SKM-1 treated with dmso at 0.1 percent for 144 hours (cell line): ENCODE data around the gene SUCO.

ENCODE experiments used
- DNase-seq: peaks from one replicate; lab custom pipeline; 2025; ENCODE audit not compliant: unreplicated experiment; lab: John Stamatoyannopoulos, UW

The SUCO gene

DNA sequence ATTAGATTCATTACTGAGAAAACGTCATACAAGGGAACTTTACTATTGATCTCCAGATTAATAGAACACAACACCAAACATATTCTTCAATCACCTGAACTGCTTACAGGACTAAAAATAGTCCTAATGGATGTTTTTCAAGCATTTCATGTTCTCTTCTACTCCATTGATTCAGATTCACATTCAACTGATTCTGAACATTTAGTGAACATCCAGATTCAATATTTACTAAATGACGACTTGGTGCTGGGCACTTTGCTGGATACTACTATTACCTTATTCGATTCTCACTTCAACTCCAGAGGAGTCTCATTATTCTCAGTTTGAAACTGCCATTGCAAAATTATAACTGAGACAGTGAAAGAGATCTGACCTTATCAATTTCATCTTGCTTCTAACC lies 18.8 kb upstream of the SUCO start:
- no peak for DNase-seq

DNA sequence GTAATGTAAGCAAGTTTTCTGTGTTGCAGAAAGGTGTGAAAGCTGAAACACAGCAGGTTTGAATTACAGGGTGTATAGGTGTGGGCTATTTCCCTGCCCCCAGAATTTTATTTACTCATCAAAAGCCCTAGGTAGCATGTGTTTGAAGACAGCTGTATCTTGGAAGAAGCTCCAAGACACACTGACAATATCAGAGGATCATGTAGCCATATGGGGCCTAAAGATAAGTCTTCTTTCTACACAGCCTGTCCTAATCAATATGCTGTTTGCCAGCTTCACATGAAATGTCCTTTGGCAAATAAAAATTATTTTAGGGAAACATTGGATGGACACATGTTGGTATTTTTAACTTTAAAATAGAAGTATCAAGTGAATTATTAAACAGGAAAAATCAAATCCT lies 17.5 kb upstream of the SUCO start:
- no peak for DNase-seq

DNA sequence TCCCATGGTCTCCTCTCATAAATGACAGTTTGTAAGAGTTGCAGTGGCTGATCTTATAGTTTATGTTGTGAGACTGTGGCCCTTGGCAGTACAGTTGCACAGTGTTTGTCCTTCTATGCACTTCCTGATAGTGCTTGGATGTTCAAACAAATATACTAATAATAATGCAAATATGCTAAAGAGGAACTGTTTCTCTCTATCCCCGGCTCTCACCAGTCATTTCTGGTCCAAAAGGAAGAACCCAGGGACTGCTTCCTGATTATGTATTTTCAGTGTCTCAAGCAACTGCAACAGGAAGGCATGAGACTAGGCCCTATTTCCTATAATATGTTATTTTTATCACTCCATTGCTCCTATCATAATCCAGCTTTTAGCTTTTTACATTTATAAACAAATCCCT lies 17.0 kb upstream of the SUCO start:
- no peak for DNase-seq

DNA sequence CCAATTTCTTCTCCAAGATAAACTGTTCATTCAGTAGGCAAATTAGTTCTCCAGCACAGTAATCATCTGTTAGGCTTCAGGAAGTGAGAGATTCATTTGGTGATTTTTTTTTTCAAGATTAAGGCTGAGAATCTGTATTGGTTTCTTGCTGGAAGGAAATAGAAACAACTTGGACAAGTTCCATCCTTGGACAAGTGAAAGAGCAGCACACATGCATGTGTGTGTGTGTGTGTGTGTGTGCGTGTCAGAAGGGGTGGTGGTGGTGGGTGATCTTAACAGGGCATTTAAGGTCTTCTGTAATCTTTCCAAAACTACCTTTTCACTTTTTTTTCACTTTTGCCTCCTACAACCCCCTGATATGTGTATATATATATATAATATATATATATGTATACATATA lies 15.9 kb upstream of the SUCO start:
- no peak for DNase-seq

DNA sequence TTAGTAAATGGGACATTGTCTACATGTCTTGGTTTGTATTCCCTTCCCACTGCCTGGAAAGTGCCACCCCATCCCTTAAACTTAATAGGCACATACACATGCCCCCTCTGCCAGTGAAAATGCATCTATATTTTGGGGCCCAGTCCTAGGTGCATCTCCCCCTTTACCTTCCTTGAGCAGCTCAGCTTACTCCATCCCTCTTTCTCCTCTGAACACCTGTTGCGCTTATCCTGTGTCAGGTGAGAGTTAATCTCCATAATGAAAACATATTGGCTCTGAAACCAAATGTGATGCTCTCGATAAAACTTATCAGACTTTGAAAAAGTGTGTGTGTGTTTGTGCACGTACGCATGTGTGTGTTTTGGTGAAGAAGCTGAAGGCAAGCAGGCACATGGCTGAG lies 15.4 kb upstream of the SUCO start:
- no peak for DNase-seq

DNA sequence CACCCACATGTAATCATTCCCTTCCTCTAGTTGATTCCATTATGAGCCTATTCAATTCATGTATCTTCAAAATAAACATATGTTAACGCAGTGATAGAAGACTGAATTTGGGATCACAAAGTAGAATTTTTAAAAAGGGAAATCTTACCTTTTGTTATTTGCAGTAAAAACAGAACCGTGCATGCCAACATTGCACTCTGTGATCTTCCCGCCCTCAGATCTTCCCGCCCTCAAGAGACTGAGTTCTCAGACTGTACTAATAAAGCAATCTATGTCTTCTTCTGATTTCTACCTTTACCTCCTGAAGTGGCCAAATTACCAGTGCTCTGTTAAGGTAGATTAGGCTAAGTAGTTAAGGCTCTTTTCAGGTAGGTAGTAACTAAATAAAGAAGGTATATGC lies 3.6 kb upstream of the SUCO start:
- DNase-seq = no peak

DNA sequence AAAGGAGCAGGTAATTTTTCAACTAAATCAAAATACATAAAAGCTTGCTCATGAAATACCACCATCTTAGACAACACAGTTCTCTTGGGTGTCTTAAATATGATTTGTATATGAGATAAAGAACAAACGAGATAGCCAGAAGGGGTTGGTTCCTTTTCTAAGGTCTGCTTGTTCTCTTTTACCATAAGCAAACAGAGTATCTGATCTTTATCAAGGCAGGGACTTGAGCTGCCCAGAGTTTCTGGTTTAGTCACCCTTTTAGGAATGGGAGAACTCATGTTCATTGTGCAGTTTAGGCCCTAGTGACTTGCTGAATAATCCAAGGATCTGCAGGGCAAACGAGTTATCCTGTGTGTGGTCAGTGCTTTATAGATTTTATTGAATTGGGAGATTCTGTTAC lies 3.0 kb upstream of the SUCO start:
- no peak for DNase-seq

DNA sequence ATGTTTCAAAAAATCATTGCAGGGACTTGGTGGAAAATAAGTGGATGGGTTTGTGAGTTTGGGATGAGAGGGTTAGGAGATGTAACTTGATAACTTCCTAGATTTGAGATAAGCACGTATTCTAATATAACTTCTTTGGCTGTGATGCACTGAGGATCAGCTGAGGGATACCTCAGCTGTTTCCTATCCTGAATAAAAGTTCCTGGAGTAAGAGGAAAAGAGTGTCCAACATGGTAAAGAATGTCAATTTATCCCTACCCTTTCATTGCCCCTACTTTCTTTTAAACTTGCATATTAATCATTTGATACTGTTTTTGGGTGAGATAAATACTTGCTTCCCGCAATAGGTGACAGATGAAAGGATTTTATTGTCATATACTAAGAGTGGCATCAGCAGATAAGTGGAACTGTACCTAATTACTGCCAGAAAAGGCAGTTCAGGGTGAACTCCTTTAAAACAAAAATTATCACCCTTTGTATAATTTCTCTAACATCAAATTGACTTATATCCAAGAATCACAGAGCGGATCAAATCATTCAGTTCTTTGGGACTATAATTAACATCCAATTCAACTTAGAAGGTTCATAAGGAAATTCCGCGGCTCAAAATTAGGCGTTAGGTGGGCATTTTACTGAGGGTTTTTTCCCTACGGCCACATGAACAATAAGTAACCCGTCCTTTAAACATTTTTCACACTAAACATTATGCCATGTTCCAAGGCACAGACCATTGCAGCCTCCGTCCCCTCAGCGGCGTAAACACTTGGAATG lies 1.4 kb upstream of the SUCO start:
- DNase-seq = no peak

DNA sequence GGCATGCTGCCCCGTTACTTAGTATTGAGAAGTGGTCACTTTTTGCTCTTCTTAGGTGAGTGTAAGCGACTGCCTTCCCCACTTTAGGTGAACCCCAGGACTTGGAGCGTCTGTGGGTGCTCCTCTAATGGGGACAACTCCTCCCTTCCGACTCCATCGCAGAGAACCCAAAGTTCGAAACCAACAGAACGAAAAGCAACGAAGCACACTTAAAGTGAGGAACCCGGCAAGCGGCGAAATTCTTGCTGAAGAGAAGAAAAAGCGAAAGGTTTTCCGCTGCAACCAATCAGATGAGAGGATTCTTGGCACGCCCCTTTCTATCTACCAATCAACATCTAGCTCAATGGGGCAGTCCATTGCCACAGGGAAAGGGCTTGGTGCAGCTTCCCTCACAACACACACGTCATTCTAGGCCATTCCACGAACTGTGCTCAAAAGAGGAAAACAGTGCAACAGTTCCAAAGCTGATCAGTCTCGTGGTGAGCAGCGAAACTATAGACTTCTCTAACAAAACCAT lies 709 bp upstream of the SUCO start:
- DNase-seq = peak; percentile 100

DNA sequence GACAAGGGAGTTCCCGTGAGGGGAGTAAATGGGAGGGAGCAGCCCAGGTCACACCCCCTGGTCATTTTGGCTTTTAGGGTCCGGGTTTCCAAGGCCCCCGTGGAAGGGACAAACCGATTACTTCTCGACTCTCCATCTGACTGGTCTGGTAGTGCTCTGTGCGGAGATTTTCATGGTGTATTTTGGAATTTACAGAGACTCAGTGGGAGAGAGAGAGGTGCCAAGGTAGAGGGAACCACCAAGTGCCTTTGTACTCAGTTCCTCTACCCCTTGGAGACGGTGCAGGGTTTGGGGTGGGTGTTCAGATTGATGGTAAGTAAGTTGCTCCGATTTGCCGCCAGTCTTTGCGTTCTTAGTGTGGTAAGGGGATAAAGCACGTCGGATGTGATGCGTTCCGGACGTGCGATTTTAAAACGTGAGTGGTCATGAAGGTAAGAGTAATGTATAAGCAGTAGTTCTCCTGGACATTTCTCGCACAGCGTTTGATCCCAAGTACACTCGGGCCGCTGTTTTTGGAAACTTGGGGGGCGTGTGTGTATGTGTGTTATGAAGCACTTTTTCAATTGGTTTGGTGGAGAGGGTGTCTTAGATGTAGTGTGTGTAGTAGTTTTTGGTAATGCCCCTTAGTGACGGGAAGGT lies 682 bp downstream of the SUCO start:
- DNase-seq = peak; percentile 62

DNA sequence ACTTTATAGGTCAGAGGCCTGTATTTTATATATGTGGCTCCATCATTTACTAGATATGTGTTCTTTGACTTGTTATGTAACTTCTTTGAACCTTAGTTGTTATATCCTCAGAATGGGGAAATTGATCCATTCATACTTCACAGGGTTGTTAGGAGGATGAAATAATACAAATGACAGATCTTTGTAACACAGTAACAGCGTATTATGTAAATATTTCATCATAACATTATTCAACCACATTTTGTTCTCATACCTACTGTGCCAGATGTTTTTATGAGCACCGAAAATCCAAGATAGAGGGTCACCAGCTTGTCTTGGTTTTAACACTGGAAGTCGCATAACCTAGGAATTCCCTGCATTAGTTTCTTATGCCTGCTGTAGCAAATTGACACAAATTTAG lies 3.3 kb downstream of the SUCO start:
- DNase-seq = no peak

DNA sequence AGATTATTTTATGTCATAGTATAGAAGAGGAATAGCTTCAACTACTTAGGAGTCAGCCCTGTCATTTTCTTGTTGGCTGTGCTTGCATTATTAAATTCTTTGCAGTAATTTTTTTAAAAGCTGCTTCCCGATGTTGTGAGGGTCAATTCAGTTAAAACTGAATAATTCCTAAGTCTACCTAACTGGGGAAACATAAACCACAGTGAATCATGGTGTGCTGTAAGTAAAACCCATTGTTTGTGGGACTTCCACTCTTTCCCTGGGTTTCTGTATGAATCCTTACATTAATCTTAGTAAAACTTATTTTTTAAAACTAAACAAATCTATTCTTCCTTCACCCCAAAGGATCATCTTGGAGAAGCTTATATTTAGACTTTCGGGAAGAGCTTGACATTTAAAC lies 4.4 kb downstream of the SUCO start:
- DNase-seq = no peak

DNA sequence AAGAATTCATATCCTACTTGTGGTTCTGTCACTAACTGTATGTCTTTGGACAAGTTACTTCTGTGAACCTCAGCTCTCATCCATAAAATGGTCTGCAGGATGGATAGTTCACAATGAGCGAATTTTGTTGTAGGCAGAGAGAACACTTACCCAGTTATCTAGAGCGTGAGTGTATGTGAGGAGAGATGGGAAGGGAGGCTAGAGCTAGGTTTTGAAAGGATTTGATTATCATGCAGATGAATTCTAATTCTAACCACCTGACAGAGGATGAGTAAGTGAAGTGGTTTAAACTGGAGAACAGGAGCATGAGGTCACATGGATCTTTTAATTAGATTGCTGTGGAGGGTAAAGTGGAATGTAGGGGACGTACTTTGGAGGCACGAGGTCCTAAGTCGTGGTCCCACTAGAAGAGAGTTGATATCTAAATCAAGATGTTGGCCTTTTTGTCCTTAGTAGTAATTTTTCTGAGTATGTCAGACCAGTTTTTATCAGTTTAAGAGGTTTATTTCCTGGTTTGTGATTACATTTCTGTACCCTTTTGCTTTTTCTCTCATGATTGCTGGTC lies 5.0 kb downstream of the SUCO start:
- DNase-seq = no peak

DNA sequence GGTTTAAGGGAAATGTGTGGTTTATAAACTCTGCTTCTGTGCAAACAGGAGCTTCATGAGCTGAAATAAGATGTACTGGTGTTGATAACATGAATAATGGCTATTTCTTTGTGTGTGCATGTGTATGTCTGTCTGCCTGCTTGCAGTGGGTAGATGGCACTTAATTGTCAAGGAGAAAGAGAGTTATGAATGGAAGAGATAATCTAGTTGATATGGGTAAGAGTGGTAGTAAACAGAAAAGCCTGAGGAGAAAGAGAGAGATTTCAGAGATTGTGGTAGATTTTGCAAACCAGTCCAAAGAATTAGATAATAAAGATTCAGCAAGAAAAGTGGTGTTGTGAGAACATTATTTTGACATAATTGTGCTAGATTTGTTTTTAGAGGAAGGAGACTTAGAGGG lies 7.7 kb downstream of the SUCO start:
- DNase-seq = no peak

DNA sequence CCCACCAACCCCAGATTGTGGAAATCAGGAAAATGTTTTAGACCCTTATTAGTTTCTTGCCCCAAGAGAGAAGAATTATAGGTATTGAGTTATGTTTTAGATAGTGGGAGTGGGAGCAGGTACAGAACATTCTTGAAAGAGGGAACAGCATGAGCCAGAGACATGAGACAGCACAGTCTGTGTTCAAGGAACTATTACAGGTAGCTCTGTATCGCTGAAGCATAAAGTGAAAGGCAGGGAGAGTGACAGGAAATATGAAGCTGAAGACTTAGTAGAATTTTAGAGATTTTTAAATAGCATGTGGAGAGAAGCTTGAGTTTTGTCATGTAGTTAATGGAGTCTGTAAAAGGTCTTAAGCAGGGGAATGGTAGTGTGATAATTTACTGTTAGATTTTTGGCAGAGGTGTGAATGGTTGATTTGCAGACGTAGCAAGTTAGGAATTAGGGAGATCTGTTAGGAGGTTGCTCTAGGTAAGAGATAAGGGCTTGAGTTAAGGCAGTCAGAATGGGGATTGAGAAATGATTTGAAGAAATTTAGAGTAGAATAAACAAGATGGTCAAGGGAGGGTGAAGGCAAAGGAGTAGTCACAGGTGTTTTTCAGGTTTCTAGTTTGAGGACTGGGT lies 11.6 kb downstream of the SUCO start:
- no peak for DNase-seq

DNA sequence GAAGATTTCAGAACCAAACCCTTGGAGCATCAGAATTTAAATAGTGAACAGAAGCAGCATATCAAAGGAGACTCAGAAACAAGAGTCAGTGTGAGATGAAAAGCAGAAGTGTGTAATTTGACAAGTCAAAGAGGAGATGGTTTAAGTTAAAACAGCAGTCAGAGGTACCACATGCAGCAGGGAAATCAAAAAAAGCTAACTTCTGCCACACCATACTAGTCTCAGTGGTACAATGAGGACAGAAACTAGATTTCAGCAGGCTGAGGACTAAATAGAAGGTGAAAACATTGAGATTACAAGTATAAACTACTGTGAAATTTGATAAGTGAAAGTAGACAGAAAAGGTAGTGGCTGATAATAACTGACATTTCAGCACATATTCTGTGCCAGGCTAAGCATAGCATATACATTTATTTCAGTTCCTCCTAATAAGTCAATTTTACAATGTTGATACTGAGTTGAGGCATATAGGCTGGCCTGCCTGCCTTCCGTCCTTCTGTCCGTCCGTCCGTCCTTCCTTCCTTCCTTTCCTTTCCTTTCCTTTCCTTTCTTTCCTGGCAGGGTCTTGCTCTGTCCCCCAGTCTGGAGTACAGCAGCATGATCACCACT lies 12.6 kb downstream of the SUCO start:
- DNase-seq = no peak

DNA sequence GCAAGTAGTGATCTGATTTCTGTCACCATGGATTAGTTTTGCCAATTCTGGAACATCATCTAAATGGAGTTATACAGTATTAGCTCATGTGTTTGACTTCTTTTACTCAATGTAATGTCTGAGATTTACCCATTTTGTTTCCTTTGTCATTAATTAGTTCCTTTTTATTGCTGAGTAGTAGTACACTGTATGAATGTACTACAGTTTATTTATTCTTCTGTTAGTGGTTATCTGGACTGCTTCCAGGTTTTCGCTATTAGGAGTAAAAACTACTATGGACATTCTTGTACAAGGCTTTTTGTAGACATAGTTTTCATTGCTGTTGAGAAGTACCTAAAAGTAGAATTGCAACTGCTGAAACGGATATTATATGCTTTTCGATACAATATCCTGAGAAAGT lies 14.1 kb downstream of the SUCO start:
- DNase-seq = no peak

DNA sequence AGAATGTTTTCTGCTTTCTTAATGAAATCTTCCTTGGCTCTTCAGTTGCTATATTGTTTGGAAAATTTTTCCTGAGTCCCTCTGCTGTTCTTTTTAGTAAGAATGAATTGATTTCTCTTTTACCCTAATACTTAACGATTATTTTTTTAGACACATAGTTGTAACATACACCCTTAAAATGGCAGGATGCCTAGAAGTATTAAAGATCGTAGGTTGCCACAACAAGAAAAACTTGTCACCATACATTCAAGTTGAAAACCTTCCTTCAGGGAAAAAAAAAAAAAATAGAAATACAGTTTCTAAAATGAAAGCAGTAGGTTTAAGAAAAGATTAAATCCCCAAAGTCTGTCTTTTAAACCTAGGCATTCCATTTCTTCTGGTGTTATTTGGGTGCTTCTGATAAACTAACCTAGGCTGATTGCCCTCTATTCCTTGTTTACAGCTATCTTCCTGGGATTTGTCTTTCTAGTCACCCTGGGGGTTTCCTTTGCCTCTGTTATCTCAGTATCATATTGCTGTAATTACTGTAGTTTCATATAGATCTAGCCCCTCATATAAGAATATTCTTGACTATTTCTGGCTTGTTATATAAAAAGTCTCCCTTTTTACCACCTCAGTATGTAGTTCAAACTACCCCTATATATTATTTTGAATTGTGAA lies 16.8 kb downstream of the SUCO start:
- no peak for DNase-seq

DNA sequence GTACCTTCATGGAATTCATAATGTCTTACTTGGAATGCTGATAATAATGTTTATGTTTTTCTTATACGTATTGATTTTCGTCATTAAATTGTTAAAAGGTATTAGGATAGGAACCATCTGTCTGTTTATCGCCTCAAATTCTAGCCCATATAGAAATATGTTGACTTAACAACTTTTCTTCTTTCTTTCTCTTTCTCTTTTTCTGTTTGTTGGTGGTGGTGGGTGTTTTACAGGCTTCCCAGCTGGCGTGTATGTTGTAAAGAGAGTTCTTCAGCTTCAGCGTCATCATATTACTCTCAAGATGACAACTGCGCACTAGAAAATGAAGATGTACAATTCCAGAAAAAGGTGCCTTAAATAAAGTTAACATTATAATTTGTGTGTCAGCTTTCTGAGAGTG lies 18.3 kb downstream of the SUCO start:
- no peak for DNase-seq

DNA sequence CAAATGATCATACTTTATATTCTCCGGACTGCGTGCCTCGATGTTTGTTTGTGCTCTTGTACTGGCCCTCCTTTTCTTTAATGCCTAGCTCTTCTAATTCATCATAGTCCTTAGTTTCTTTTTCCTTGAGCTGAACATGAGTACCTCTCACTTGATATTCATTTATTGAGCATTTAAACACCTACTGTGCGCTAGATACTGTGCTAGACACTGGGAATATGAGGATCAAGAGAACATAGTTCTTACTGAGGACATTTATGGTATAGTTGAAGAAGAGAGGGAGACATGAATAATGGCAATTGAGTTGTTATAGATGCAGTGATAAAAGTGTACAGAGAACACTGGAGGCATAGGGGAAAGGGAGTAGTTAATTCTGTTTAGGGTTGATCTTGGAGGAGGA lies 22.0 kb downstream of the SUCO start:
- DNase-seq = no peak

DNA sequence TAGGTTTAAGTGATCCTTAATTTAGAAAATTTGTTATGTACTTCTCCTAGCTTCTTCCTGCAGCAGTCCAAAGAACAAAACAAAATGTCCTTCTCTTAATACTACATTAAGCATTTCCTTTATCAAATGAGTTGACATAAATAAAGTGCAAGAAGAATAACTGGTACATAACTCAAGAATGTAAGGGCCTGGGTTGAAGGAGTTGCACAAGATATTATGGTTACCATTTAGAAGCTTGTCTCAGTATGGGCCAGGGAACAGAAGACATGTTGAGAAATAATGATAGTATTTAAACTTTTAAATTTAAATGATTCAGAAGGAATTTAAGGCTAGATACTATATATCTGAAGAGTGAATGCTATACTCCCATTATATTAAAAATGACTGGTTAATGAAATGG lies 23.5 kb downstream of the SUCO start:
- no peak for DNase-seq
